Suppressor macrophage treated with lipopolysaccharide for 1 hour (primary cell): ENCODE measurements around the gene PALLD.

Experiments used
- DNase-seq, 3 donors: peaks; one replicate each; pipeline ENCODE4 v3.0.0-alpha.2; 2020 to 2022

The PALLD gene

DNA sequence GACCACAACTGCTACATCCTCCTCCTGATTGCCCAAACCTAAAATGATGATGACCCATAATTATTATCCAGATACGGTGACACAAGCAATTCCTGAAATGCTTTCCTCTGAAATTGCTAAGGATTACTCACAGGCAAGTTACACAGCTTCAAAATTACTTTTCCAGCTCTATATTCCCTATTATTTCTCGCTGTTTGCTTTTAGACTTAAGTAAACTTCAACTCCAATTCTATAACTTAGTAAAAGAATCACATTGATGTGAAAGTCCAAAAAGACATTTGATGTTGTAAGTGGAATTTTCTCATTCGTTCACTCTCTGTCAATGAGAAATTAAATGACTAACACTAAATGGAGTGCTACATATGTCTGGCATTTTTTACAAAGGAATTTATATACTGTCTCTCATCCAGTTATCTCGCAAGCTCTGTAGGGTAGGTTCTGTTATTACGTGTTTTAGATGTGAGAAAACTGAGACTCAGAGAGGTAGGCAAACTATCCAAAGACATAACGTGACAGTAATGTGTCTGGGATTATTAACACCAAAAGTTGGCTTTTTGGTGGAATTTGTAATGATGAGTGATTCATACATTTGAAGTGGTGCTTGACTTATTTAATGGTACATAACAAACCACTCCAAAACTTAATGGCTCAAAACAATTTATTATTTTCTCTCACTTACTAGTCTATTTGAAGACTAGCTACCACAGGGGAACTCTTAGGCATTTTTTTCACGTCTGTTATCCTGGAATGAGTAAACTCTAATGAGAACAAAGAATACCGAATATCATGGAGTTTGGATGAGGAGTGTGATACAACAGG is 31.5 kb downstream of the PALLD start:
- DNase-seq = no peak

GRCh38 chr4:168529257-168529656 is 32.4 kb downstream of the PALLD start:
- no peak for DNase-seq

DNA sequence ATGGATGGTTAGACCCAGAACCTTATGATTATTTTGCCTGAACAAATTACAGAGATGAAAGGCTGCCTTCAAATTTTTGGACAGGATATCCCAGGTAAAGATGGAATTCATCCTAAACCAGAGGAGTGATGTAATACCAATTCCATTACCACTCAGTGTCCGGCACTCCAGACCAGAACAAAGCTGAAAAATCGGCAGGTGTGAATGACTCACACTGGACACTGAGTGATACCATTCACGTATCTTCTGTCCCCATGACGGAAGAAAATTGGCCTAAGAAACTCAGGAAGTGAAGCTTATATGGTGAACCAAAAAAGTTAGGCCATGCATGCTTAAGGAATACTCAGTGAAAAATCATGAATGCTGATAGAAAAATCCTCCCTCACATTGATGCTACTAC is 34.5 kb downstream of the PALLD start:
- DNase-seq = no peak

DNA sequence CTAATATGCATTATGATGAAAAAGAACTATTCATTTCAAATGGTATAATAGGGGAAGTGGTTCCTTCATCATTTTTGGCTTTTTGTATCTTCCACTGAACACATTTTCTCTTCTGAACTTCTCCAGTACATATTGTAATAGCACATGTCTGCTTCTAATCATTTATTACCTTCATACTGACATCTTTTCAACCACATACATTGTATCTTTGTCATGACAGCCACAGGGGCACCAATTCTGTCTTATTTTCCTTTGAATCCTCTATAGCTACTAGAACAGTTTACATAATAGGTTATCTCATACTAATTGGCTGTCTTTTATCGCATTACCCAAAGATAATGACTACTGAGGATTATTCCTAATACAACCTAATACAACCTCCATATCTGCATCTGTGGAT is 37.7 kb downstream of the PALLD start:
- DNase-seq = no peak

GRCh38 chr4:168535689-168536088 is 38.8 kb downstream of the PALLD start:
- DNase-seq = no peak

GRCh38 chr4:168536448-168536847 is 39.6 kb downstream of the PALLD start:
- no peak for DNase-seq

DNA sequence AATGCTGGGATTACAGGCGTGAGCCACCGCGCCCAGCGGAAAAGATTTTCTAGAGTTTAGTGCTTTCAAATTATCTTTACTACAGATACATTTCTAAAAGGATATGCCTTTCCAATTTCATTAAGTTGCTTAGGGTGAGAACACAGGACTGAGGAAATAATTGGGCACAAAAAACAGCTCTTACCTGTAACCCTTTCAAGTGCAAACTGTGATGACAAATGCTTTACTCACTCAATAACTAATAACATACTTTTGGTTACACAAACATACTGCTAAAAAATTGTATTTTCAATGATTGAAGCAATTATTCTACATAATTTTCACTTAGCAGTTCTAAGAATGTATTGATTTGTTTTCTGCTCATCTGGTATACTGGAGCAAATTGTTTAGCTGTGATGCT is 40.2 kb downstream of the PALLD start:
- DNase-seq = no peak

- DNase-seq = no peak
These were observed 40.7 kb downstream of the PALLD start for GRCh38 chr4:168537571-168537970.

GRCh38 chr4:168538632-168539031 is 41.8 kb downstream of the PALLD start:
- DNase-seq = no peak

DNA sequence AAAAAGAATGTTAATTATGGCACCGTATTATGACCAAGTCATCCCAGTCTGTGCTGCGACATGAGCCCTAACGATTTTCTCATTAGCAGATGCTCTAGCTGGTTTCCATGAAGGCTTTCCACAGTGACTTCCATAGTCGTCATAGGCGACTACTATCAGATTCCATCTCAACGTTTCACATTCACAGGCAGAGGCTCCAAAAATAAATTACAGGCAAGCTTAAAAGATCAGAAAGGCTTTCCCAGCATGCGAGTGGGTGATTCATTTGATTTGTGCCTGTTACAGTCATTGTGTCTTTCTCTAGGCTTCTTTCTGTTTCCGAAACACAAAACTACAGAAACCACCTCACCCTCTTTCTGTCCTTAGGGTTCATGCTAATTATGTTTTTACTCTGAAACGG is 43.2 kb downstream of the PALLD start:
- no peak for DNase-seq

DNA sequence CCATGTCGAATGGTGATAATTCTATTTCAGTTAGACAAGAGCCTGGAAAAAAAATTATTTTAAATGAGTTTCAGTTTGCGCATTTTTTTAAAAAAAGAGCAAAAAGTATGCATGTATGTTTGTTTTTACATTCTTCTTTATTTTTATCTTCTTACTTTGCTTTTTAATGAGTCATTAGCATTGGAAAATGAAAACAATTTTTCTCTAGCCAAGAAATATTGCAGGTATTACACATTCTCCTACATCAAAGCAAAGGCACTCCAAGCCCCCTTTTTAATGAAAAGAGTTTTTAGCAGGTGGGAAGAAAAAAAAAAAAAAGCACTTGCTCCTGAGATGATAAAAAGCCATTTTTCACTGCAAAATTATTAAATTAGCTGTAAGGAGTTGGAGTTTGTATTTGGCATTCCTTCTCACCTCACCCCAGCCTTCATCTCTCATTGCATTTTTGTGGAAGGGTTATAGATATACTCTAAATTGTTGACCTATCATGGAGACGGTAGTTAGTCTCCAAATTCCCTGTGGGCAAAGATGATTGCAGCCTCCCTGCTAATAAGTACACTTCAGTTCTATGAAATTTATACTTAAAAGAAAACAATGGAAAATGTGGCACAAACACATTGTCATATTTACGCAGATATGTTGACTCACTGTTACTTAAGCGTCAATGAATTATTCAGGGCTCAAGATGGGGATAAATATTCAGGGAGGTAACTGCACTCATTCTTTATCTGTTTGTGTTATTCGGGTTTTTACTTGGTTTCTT is 43.8 kb downstream of the PALLD start:
- no peak for DNase-seq

GRCh38 chr4:168541266-168541953 is 44.6 kb downstream of the PALLD start:
- DNase-seq = peak; percentile 55 to 67 (median 56)

GRCh38 chr4:168549143-168549542 is 52.3 kb downstream of the PALLD start:
- no peak for DNase-seq

DNA sequence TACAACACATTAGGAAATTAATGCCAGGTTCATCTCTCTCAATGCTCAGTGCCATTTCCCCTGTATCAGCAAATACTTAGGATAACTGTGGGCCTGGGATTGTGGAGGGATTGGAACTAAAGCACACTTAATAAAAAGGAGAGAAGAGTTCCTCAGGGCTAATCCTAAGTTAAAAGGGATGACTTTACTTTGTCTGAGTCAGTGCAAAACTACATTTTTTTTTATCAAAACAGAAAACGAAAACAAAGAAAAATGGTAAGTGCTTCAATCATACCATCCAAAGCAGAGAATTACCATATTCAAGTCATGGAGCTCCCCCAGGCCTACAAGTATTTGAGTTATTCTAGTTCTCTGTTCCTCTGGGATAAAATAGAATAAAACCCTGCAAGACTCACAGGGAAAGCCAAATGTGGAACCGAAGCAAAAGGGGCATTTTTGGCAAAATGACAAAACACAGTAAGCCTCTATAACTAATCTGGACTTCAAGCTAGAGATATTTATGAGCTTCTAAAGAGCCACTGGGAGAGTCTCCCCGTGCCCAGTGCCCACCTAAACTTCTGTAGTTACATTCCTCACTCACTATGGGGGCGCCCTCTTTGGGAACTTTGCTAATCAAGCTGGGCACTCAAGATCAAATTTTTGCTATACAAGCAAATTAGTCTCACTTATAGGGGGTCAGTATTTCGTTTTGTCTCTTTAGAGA is 53.4 kb downstream of the PALLD start:
- no peak for DNase-seq

DNA sequence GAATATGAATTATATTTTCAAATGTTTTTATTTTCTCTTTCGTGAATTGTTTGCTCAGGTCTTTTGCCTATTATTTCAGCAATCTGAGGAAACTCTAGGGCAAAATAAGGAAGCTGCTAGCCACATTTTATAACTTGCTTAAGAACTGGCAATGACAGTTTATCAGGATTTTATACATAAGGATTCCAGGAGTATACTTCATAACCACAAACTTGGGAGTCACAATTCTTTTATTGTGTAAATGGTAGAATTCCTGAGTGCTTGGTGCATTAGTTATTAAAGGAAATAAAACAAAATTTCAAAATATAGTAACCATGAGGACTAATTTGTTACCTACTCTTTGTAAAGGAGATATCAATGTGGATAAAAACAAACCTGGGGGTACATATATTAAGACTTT is 54.4 kb downstream of the PALLD start:
- peak in 1 of 3 donors; percentile 20 for DNase-seq

- DNase-seq = peak; percentile 29 to 52 (median 48)
These were observed 55.3 kb downstream of the PALLD start for GRCh38 chr4:168551945-168552695.

- no peak for DNase-seq
These were observed 57.0 kb downstream of the PALLD start for GRCh38 chr4:168553714-168554370.

DNA sequence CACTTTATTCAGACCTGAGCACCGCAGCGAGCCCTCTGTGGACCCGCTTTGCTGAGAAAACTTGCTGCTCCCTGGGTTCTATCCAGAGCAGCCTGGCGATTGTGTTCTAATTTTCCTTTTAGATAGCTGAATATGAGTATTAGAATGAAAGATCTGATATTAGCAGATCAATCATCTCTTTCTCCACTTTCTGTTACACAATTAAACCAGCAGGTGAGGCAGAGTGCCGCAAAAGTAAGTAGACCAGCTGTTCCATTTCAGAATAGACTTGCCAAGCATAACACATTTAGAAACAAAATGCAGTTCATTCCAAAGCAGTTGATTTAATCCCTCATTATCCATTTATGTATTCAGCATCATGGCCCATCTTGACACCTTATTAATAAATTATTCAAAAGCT is 58.6 kb downstream of the PALLD start:
- no peak for DNase-seq

GRCh38 chr4:168557658-168558057 is 60.8 kb downstream of the PALLD start:
- DNase-seq = no peak

DNA sequence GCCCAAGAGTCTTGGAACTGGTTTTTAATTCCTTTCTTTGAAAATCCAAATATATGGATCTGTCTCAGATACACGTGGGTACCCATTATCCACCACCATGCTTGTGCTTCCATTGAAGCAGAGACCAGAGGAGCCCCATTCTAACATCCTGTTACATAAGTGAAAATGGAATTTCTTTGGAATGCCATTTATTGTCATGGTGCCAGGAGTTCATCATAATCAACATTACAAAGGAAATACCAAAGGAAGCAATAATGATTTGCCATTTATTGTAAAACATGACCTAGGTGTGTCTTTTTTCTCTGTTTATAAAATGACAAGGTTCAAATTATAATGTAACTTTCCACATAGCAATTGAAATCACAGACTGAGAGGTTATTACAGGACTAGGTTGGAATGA is 61.7 kb downstream of the PALLD start:
- DNase-seq = no peak
